Suprapubic skin (tissue), 4 donors: ENCODE results near the gene AGAP1. TPM values are rescaled to one million over a fixed set of nuclear protein-coding genes. Genes with fewer than 3 reads are reported as not detected.

Experiments used
- DNase-seq, 2 donors: peaks; one replicate each; pipeline ENCODE4 v3.0.0-alpha.2; 2019; ENCODE audit warnings: low spot score in 2 of 2
- H3K27ac ChIP-seq: fragments of 200-600 bp; sonication (generic); one replicate; pipeline ENCODE4 v1.5.1; 2019
- H3K27me3 ChIP-seq: fragments of 200-600 bp; sonication (generic); one replicate; pipeline ENCODE4 v1.5.1; 2019
- H3K36me3 ChIP-seq: fragments of 200-600 bp; sonication (generic); one replicate; pipeline ENCODE4 v1.5.1; 2019
- H3K4me1 ChIP-seq: fragments of 200-600 bp; sonication (generic); one replicate; pipeline ENCODE4 v1.5.1; 2019
- H3K4me3 ChIP-seq: fragments of 200-600 bp; sonication (generic); one replicate; pipeline ENCODE4 v1.5.1; 2019; ENCODE audit warnings: mild to moderate bottlenecking
- H3K9me3 ChIP-seq: fragments of 200-600 bp; sonication (generic); one replicate; pipeline ENCODE4 v1.5.1; 2019
- EP300 ChIP-seq: sonication (generic); formaldehyde crosslinking; IDR thresholded peaks from one replicate; pipeline ENCODE4 v1.6.1; 2017; ENCODE audit warnings: antibody characterized with exemption
- POLR2A ChIP-seq, 2 donors: fragments of 450-650 bp; IDR thresholded peaks; one replicate each; pipeline ENCODE4 v1.6.1; 2017; ENCODE audit warnings: antibody characterized with exemption in 2 of 2, mild to moderate bottlenecking in 2 of 2, moderate library complexity in 2 of 2
- POLR2AphosphoS5 ChIP-seq, 3 donors: sonication (generic); formaldehyde crosslinking; IDR thresholded peaks; one replicate each; pipeline ENCODE4 v1.6.1; 2017; ENCODE audit warnings: antibody characterized with exemption in 3 of 3
- WGBS: methylation state at CpG from one replicate; pipeline ENCODE4 v1.1.5; 2018; 5-methylcytosine and 5-hydroxymethylcytosine counted together
- total RNA-seq, 4 donors: library from RNA; depleted of rRNA; stranded (reverse); fragments of >200 nt; gene quantifications; one replicate each; pipeline ENCODE4 v1.1.0, GENCODE V29; 2016
- TF ChIP-seq, protein P1 (sequence below), 2 donors: fragments of 200-600 bp in 1 of 2; fragments of 450-650 bp in 1 of 2; sonication (generic) in 1 of 2; IDR thresholded peaks; one replicate each; pipeline ENCODE4 v1.5.1; 2016 to 2019; ENCODE audit warnings: antibody characterized with exemption in 2 of 2, mild to moderate bottlenecking in 1 of 2, moderate library complexity in 1 of 2

The AGAP1 gene
- total RNA-seq, 4 donors from 2014 or later = 14.1 to 30.7 (median 19.4) TPM

DNA sequence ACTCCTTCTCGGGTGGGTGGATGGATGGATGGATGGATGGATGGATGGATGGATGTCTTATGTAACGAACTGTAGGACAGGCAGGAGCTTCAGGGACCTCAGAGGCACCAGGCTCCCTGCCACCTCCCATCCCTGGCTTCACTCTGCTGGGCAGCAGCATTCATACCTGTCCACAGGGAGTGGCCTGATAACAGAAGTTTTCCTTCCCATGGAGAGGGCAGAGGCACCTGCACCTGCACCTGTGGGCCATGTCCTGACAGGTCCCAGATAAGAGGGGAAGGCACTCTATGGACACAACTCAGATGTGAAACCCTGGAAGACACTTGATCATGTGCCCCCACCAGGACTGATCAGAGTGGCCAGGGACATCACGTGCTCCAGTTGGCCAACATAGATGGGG lies 532.0 kb downstream of the AGAP1 start:
- 90% methylated on average over 3 of the region's 3 CpGs for WGBS
- no peaks in the 10 kb centered on the region for H3K36me3 ChIP-seq
- H3K27ac ChIP-seq = no peak overlapping the region
- H3K4me3 ChIP-seq = no peak overlapping the region
- TF ChIP-seq EP300 = no peak
- TF ChIP-seq, protein P1, sequence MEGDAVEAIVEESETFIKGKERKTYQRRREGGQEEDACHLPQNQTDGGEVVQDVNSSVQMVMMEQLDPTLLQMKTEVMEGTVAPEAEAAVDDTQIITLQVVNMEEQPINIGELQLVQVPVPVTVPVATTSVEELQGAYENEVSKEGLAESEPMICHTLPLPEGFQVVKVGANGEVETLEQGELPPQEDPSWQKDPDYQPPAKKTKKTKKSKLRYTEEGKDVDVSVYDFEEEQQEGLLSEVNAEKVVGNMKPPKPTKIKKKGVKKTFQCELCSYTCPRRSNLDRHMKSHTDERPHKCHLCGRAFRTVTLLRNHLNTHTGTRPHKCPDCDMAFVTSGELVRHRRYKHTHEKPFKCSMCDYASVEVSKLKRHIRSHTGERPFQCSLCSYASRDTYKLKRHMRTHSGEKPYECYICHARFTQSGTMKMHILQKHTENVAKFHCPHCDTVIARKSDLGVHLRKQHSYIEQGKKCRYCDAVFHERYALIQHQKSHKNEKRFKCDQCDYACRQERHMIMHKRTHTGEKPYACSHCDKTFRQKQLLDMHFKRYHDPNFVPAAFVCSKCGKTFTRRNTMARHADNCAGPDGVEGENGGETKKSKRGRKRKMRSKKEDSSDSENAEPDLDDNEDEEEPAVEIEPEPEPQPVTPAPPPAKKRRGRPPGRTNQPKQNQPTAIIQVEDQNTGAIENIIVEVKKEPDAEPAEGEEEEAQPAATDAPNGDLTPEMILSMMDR (IDR thresholded peaks at IDR 0.05) = no peak
- no peak for TF ChIP-seq POLR2AphosphoS5 (IDR thresholded peaks at IDR 0.05)
- TF ChIP-seq POLR2A (IDR thresholded peaks at IDR 0.05) = no peak
- no peak for DNase-seq
- H3K27me3 ChIP-seq = no peaks in the 10 kb centered on the region
- no peaks in the 10 kb centered on the region for H3K9me3 ChIP-seq
- no peaks in the 10 kb centered on the region for H3K4me1 ChIP-seq

DNA sequence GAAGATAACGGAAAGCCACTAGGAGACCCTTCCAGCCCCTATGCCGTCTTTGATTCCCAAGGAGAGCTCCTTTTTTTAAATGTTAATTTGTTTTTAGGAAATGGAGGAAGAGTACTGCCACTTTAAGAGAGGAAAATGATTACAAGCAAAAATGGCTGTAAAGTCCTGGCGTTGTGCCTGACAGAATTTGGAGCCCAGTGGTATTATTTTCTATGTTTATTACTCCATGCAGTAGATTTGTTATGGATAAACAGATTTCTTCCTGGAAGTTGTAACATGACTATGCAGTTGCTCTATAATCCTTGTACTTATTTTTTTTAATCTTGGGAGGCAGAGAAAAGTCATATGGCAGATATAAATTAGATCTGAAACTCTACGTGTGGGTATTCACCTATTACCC lies 533.0 kb downstream of the AGAP1 start:
- H3K27ac ChIP-seq = no peak overlapping the region
- no peak for DNase-seq
- H3K4me3 ChIP-seq = no peak overlapping the region
- H3K27me3 ChIP-seq = no peaks in the 10 kb centered on the region
- no peaks in the 10 kb centered on the region for H3K9me3 ChIP-seq
- no peaks in the 10 kb centered on the region for H3K4me1 ChIP-seq
- TF ChIP-seq POLR2A (IDR thresholded peaks at IDR 0.05) (no peak), POLR2AphosphoS5 (IDR thresholded peaks at IDR 0.05) (no peak)
- no peaks in the 10 kb centered on the region for H3K36me3 ChIP-seq
- 62% methylated on average over 4 of the region's 4 CpGs for WGBS

DNA sequence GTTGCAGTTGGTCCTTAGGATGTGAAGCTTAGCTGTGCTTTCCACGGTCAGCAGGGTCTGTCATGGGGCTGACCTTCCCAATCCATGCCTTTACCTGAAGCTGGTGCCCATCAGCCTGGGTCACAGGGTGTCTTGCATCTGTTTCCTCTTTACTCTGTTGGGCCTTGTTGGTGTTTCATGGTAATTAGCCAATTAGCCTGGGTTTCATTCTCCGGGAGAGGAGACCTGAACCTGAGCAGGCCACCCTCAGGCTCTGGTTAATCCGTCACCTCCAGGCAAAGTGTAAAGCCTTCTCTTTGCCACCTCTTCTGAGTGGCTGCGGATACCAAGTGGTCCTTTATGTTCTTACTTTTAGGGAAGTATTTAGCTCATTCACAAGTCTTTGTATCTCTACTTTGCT lies 534.2 kb downstream of the AGAP1 start:
- no peak for TF ChIP-seq POLR2AphosphoS5 (IDR thresholded peaks at IDR 0.05)
- no peak for TF ChIP-seq EP300
- TF ChIP-seq POLR2A (IDR thresholded peaks at IDR 0.05) = no peak
- TF ChIP-seq, protein P1 (IDR thresholded peaks at IDR 0.05) = no peak
- Histone ChIP-seq H3K36me3 (no peaks in the 10 kb centered on the region), H3K27ac (no peak overlapping the region), H3K4me3 (no peak overlapping the region), H3K9me3 (no peaks in the 10 kb centered on the region), H3K27me3 (no peaks in the 10 kb centered on the region), H3K4me1 (no peaks in the 10 kb centered on the region)
- no peak for DNase-seq
- WGBS = 96% methylated on average over 4 of the region's 4 CpGs

DNA sequence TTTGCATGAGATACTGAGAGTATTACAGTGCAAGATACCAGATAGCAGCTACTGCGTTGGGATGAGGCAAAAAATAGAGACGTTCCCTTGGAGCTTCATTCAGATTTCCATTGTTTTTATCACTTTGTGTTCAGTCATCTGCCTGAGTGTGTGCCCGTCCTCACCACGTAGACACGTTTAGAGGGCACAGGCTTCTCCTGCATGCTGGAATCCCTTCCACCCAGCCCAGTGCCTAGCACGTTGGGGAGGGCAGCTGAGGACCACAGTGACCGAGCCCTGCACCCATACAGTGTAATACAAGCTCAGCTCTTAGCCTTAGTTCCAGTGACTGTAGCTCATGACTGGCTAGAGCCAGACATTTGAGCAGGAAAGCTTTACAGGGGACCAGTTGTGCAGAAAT lies 539.6 kb downstream of the AGAP1 start:
- no peak overlapping the region for H3K4me3 ChIP-seq
- H3K9me3 ChIP-seq = no peaks in the 10 kb centered on the region
- H3K4me1 ChIP-seq = no peaks in the 10 kb centered on the region
- DNase-seq = no peak
- H3K36me3 ChIP-seq = peaks cover 14% of the 10 kb centered on the region
- no peaks in the 10 kb centered on the region for H3K27me3 ChIP-seq
- 81% methylated on average over 7 of the region's 7 CpGs for WGBS
- no peak overlapping the region for H3K27ac ChIP-seq
- no peak for TF ChIP-seq POLR2AphosphoS5 (IDR thresholded peaks at IDR 0.05)
- TF ChIP-seq POLR2A (IDR thresholded peaks at IDR 0.05) = no peak
- TF ChIP-seq, protein P1 (IDR thresholded peaks at IDR 0.05) = no peak
- TF ChIP-seq EP300 = no peak

DNA sequence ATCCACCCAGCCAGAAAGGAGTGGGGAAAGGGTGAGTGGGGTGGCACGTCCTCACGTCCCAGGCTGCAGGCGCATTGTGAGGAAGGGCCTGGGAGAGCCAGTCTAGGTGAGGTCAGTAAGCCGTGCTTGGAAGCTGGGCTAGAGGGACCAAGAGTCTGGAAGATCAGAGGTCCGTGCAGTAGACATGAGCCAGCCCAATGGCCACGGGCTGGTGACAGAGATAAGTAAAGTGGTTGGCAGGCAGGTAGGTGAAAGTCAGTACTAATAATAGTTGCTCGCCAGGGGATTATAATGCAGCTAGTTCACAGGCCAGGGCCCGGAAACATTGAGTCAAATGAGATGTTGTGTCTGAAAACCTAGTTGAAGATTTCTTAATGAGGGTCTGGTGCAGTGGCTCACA lies 541.1 kb downstream of the AGAP1 start:
- H3K27me3 ChIP-seq = no peaks in the 10 kb centered on the region
- no peaks in the 10 kb centered on the region for H3K9me3 ChIP-seq
- no peaks in the 10 kb centered on the region for H3K4me1 ChIP-seq
- H3K36me3 ChIP-seq = peaks cover 14% of the 10 kb centered on the region
- WGBS = 89% methylated on average over 8 of the region's 8 CpGs
- TF ChIP-seq POLR2AphosphoS5 (IDR thresholded peaks at IDR 0.05) (no peak), POLR2A (IDR thresholded peaks at IDR 0.05) (no peak), EP300 (no peak)
- TF ChIP-seq, protein P1 (IDR thresholded peaks at IDR 0.05) = no peak
- H3K27ac ChIP-seq = no peak overlapping the region
- no peak overlapping the region for H3K4me3 ChIP-seq
- DNase-seq = no peak

DNA sequence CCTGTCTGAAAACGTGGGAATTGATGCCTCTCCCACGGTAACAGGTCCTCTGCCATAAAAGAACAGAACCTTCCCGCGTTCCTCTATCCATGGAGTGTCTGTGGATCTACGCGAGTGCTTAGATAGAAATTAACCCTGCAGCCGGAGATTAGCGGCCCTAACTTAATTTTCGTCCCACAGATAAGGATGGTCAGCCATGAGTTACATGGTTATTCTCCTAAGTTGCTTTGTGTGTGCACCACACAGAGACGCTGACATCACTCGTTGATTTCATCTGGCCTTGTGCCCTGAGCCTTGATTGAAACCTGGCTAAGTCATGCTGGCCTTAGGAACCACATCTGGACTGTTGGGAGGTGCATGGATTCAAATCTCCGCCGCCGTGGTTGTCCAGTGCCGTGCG lies 542.2 kb downstream of the AGAP1 start:
- no peaks in the 10 kb centered on the region for H3K9me3 ChIP-seq
- no peaks in the 10 kb centered on the region for H3K27me3 ChIP-seq
- no peak for DNase-seq
- no peaks in the 10 kb centered on the region for H3K4me1 ChIP-seq
- 93% methylated on average over 16 of the region's 16 CpGs for WGBS
- H3K4me3 ChIP-seq = no peak overlapping the region
- H3K27ac ChIP-seq = no peak overlapping the region
- TF ChIP-seq EP300 = no peak
- TF ChIP-seq POLR2A (IDR thresholded peaks at IDR 0.05) = no peak
- TF ChIP-seq, protein P1 (IDR thresholded peaks at IDR 0.05) = no peak
- peaks cover 14% of the 10 kb centered on the region for H3K36me3 ChIP-seq
